Colon (tissue), 2 donors: ENCODE results near the gene FBXO5.
"Not testable (repeated sequence)": the region's sequence is repeated elsewhere in the genome, so short reads cannot be mapped to it uniquely, and the experiment has no call there.

Experiments
- FAIRE-seq: peaks from 2 replicates; lab custom pipeline; 2012; peaks lifted over from hg19 to GRCh38; lab: Jason Lieb, UNC
- donor health status: control.
- donor health status: control.

The FBXO5 gene

DNA sequence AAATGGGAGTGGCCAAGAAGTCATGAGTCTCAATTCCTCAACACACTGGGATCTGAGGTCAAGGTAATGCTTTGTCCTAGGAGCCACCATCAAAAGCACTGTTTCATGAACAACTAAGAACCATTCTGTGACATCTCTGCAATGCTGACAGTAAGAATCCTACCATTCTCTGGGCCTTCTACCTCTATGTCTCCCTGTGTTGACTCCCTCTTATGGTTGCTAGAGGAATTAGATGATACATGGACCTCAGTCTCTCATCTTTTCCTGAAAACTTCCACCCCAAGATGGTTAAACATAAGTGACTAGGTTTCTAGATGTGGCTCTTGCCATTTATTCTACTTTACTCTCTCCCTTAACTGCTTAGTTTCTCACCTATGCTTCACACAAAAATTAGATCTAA is 10.6 kb upstream of the FBXO5 start:
- FAIRE-seq = no peak

DNA sequence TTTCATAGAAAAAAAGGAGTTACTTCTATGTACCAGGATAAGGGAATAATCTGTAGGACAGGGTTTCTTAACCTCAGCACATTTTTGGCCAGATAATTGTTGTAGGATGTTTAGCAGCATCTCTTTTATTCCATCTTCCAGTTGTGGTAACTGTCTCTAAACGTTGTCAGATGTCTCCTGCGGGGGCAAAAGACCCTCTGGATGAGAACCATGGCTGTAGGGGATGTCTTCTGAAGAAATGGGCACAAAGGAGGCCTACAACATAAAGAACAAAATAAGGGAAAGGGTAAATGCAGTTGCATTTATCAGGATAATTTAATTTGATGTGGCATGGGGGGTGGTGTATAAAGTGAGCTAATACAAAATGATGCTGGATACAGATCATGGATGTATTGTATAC is 4.1 kb upstream of the FBXO5 start:
- no peak for FAIRE-seq

DNA sequence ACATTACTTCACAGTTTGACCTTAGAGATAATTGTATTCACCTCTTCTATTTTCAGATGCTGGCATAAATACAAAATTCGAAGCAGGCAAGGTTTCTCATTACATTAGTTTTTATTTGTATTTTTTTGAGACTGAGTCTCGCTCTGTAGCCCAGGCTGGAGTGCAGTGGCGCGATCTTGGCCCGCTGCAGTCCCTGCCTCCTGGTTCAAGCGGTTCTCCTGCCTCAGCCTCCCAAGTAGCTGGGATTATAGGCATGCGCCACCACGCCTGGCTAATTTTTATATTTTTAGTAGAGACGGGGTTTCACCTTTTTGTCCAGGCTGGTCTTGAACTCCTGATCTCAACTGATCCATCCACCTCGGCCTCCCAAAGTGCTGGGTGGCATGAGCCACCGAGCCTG is 2.5 kb upstream of the FBXO5 start:
- not testable (repeated sequence) for FAIRE-seq

DNA sequence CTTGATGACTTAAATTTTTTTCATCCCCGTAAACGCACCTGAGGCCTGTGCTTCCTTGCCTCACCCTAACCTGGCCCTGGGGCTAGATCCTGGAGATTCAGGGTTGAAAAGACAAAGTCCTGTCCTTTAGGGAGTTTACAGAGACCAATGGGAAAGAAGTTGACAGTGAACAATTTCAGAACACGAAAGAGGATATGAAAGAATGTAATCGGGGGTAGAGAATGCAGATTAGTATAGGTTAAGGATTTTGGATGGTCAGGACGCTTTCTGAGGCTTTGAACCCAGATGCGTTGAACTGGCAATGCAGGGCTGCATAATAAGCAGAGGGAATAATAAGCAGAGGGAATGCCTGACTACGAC is 1.7 kb upstream of the FBXO5 start:
- FAIRE-seq = no peak

DNA sequence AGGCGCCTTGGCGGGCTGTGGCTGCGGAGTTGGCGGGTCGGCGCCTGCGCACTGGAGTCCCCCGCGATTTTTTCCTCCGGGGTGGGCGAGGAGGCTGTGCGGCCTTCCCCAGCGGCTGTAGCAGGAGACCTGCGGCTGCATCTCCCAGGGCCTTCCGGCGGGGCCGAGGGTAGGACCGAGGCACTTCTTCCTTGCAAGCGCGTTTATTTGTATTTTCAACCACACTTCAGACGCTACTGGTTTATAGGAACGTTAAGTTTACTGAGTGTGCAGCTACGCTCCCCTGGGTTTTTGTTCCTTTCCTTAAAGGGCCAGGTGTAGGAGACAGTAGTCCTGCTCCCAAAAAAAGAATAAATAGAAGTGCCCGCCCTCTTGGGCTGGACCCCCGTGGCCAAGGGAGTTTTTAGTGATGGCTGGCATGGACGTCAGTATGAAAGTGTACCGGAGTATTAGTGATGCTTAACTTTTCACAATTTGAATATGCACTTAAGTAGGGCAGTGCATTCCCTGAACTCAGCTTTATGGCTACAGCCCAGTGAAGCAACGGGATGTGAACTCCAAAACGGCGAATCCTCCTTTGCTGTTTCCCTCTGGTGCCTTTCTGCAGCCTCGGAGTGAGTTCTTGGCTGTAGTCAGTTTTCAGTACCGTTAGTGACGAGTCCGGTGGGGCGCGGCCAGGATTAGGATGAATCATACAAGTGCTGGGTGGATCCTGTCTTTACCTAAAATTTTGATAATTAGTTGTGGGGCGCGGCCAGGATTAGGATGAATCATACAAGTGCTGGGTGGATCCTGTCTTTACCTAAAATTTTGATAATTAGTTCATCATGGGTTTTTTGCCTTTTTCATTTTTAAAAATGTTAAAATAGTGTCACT is 1.0 kb upstream of the FBXO5 start:
- no peak for FAIRE-seq

DNA sequence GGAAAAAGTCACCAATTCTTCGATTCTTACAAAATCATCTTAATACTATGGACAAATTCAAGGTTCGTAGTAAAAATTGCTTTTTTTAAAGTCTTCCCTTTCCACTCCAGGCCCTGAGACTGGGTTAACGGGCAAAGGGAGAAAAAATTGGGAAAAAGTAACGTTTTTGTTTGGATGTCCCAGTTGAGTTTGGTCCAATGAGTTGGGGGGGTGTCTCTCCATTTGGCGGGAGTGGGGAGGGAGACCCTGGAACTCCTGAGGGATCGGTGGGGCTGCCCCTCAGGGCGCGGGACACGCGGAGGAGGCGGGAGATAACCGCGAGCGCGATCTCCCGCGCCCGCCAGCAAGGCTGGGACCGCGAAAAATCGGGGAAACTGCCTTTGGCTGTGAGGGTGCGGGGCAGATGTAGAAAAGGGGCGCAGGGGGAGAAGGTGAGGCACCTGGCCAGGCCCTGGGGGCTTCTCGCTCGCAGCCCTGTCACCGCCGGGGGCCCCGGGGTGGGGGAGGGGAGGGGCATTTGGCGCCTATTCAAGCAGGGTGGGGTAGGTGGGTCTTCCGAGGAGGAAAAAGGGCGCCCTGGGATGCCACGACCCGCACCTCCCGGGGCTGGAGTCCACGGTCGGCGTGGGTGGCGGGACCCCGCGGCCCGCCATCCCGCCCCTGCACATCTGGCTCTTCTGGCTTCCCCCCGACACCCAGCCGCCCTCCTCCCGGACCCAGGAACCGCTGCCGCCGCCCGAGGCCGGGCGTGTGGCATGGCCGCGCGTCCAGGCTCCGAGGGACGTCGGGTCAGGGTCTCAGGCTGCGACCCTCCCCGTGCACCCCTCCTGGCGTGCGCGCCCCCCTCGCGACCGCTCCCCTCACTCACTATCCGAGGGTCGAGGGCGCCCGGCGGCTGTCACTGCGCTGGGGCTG is 595 bp downstream of the FBXO5 start:
- no peak for FAIRE-seq

DNA sequence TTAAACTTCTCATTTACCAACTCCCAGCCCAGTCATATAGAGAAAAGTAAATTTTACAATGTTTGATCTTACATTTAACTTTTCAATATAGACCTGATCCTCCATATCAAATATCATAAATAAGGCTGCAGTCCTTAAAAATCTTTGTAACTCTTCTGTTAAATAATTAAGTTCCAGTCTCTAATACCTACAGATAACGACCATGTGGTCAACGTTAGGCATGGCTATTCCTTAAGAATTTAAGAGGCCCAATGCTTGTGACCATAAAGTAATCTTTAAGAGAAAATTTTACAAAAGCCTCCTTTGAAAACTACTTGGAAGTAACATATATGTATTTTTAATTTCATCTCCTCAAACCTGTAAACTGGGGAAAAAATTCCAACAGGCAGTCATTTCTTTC is 1.6 kb downstream of the FBXO5 start:
- FAIRE-seq = no peak

DNA sequence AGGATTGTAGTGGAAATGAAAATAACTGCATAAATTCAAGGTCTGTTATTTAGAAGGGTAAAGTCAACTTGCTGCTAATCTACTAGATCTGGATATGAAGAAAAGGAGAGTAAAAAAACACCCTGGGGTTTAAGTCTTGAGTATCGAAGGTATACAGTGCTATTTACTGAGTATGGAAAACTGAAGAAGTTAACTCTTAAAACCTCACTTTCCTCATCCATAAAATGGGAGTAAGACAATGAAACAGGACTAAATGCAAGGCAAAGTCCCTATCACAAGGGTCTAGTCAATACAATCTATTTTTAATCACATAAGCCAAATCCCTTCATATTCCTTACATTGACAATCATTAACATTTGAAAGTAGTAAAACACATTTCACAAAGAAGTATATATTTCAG is 2.2 kb downstream of the FBXO5 start:
- FAIRE-seq = no peak

DNA sequence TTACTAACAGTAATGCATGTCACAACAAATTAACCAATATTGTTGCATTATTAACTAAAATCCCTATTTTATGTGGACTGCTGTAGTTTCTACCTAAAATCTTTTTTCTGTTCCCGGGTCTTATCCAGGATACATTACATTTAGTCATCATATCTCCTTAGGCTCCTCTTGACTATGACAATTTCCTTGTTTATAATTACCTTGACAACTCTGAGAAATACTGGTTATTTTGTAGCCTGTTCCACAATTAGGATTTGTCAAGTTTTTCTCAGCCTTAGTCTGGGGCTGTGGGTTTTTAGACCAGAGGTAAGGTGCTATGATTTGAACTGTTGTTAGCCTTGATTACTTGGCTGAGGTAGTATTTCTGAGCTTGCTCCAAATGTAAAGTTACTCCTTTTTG is 3.7 kb downstream of the FBXO5 start:
- FAIRE-seq = no peak

DNA sequence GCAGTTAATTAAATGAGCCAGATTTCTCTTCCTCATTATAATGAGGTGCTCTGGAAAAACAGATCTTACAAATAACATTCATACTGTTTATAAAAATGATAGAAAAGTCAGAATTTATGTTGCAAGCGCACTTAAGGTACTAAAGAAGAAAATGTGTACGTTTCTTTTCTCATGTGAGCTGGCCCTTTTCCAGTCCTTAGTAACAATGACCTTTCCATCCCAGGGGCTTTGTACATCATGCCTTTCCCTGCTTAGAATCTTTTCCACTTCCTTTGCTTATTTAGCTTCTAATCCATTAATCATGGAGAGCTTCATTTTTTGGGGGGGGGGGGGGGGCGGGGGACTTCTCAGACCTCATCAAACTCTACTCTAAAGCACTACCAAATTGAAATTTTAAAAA is 4.8 kb downstream of the FBXO5 start:
- no peak for FAIRE-seq

DNA sequence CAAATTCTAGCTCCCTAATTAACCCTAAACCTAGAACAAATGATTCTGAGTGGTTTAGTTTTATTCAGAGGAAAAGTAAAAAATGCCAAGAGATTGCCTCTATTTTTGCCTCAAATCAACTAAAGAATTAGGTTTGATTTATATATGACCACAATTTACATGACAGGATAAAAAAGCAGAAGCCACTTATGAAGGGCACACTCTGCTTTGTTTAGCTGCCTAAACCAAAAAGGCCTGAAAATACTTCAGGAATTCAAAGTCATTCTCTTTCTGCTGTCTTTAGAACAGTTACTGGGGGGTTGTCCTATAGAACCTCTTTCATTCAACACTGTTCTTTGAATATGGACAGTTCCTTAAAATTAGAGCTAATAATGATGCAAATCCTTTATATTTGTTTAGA is 5.3 kb downstream of the FBXO5 start:
- no peak for FAIRE-seq

DNA sequence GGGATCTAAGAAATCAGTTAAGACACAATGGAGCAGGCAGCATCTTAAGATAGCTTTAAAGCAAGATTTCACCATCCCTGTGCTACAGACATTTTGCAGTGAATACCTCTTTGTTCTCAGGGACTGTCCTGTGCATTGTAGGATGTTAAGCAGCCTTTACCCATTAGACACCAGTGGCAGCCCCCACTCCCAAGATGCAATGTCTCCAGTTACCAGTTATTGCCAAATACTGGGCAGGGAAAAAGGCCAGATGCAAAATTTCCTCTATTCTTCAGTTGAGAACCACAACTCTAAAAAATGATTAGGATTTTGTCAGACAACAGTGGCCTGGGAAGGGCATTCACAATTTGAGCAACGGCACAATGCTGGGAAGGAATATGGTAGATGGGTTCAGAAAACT is 6.1 kb downstream of the FBXO5 start:
- FAIRE-seq = no peak

DNA sequence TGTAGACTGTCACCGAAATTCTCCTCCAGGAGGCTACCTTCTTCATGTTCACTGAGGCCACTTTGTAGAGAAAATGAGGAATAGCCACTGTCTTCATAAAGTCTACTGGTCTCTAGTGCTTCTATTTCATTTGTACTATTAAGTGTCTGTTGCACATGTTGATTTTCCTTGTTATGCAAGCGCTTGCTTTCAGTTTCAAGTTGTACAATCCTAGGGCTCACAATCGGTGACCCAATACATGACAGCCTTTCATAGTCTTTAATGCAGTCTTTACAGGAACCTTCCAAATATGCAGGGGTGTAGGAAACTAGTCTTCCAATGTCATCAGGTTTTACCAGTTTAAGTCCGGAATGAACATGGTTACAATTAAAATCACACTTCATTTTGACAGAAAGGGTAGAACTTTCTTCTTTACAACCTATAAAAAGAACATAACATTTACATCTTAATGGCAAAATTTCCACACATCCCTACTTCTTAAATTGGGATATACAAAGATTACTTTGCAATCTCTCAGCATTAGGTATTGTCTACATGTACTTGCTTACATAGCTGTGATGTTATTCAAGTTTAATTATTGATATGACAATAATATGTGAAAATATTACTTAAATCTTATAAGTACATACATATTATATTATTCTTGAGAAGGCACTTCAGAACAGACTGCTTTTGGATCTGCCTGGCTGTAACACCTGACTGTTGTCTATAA is 7.5 kb downstream of the FBXO5 start:
- no peak for FAIRE-seq

DNA sequence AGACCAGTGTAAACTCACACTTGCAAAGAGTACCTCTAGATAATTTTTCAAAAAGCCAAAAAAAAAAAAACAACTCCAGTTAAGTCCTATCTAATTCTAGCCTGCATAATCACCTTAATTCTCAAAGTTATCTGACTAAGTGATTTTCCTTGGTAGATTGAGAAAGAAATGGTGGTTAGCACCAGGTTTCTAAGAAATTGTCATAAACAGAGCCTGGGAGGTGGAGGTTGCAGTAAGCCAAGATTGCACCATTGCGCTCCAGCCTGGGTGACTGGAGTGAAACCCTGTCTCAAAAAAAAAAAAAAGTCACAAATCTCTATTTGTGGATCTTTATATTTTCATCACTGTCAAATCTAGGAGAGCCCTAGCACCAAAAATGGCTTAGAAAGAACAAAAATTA is 8.9 kb downstream of the FBXO5 start:
- FAIRE-seq = no peak

DNA sequence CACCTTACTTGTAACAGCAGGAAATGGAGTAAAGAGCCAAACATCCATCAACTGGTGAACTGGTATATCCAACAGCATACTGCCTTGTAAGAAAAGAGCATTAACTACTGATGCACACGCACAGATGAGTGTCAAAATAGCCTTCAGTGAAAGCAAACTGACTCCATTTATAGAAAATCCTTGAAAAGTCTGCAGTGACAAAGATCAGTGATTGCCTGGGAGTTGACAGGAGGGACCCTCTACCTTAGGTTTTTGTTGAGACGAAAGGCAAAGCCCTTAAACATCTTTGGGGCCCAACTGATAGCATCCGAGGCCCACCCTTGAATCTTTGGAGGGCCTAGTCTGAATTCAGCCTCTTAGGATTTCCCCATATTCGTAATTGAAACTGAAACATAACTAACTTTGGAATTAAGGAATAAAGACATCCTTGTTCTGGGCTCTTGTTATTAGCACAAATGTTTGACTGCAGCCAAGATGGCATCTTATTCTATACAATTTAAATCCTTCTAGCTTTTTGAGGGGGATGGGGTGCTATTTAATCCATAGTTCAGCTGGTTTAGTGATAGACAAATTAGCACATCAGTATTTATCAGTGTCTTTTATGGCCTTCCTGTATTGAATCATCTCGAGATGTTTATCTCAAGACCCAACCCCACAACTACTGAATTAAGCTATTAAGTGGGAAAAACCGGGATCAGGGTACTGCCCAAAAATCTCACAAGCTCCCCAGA is 13.0 kb downstream of the FBXO5 start:
- no peak for FAIRE-seq

DNA sequence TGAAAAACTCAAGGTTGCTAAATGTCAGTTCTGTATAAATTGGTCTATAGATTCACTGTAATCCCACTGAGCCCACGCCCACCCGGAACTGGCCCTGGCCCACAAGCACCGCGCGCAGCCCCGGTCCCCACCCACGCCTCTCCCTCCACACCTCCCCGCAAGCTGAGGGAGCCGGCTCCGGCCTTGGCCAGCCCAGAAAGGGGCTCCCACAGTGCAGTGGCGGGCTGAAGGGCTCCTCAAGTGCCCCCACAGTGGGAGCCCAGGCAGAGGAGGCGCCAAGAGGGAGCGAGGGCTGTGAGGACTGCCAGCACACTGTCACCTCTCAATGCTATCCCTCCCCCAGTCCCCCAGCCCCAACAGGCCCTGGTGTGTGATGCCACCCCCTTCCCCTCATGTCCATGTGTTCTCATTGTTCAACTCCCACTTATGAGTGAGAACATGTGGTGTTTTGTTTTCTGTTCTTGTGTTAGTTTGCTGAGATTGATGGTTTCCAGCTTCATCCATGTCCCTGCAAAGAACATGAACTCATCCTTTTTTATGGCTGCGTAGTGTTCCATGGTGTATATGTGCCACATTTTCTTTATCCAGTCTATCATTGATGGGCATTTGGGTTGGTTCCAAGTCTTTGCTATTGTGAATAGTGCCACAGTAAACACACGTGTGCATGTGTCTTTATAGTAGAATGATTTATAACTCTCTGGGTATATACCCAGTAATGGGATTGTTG is 16.5 kb downstream of the FBXO5 start:
- FAIRE-seq = not testable (repeated sequence)

DNA sequence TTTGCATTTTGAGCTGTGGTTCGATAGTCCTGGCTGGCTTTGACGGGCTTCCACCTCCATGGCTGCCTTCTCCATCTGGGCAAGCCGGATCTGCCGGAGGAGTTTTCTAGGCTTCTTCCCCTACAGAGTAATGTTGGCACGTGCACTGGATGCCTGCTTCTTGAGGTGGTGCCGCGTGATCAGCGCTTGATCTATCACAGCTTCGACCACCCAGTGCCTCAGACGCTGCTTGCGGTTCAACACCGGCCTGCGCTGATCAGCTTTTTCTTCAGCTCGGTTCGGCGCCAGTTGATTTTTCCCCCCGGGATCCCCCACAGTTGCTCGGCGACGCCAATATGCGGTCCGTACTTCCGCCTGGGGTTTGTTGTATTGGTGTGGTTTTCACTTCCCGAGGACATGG is 23.5 kb downstream of the FBXO5 start:
- no peak for FAIRE-seq

DNA sequence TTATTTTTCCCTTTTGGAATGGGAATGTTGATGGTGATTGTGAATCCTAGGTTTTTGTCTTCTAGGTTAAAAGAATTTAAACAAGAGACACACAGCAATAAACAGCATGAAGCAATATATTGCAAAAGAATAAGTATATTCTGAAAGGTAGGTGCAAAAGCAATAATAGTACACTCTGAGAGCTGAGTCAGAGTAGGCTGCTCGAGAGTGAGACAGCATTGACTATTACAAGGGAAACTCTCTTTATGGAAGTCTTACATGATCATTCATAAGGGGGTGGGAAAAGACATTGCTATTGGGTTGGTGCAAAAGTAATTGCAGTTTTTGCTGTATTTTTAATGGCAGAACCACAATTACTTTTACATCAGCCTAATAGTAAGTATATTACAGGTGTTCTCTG is 25.0 kb downstream of the FBXO5 start:
- no peak for FAIRE-seq

DNA sequence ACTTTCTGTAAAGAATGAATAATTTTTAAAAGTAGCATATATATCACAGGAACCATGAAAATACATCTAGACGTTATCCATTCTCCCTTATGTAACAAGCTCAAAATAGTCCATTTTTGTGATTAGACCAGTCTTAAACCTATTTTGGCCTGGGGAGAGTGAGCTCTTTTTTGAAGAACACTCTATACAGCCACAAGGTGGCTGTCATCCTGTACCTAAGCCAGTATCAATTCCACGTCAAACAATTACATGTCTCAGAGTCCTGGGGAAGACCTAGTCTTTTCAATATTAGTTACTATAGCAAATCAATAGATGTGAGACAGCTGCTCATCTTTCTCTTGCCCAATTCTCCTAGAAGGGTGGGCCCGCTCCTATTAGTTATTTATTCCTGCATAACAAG is 28.4 kb downstream of the FBXO5 start:
- no peak for FAIRE-seq

DNA sequence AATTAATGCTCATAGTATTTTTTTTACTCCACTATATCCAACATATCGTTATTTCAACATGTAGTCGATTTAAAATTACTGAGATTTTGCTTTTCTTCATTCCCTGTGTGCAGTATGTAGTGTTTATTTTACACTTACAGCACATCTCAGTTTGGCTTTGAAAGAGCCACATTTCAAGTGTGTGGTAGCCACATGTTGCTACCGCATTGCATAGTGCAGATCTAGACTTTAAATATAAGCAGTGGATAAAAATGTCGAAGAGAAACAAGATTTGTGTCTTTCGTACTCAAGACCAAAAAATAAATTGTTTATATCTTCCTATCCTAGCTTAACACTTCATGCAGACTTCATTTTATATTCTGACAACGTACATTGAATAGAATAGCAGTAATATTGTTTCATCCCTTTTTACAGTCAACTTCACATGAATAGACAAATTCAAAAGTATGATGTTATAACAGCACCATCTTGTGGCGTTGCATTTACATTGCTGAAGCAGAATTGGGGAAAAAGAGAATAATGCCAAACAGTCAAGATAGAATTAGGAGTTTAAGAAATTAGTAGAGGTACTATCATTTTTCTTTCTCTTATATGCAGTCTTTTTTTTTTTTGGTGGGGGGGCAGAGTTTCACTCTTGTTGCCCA is 29.9 kb downstream of the FBXO5 start:
- no peak for FAIRE-seq

DNA sequence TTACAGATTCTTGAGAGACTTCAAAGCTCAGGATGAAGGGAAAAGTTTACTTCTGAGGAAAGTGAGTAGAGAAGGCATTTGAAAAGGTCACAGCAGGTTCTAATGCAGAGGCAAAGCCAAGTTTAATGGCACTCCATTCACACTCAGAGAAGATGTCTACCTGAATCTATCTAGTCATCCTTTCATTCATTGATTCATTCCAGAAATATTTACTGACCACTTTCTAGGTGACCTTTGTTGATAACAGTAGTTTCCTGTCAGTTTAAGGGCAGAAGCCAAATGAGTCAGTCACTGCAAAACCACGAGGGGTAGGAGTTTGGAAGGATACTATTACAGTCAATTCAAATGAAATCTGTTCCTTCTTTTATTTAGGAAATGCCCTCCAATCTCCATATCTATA is 30.8 kb downstream of the FBXO5 start:
- FAIRE-seq = no peak
